Activated T-cell treated with anti-CD3 and anti-CD28 coated beads, Interleukin-2, amount 50 U/mL, for 24 hours (primary cell): Measurements from ENCODE around the gene RPRD1B.
"Not testable (repeated sequence)": the region's sequence is repeated elsewhere in the genome, so short reads cannot be mapped to it uniquely, and the experiment has no call there.

Source experiments
- DNase-seq: peaks from one replicate; pipeline ENCODE4 v3.0.0-alpha.2; 2020
- H3K27ac Mint-ChIP-seq: 2 replicates; pipeline ENCODE4 v1.8.0; 2020; ENCODE audit warnings: mild to moderate bottlenecking, mixed read lengths
- H3K27me3 Mint-ChIP-seq: 2 replicates; pipeline ENCODE4 v1.8.0; 2020; ENCODE audit warnings: mixed read lengths
- H3K36me3 Mint-ChIP-seq: 2 replicates; pipeline ENCODE4 v1.8.0; 2020; ENCODE audit warnings: low read depth, mixed read lengths
- H3K4me1 Mint-ChIP-seq: 2 replicates; pipeline ENCODE4 v1.8.0; 2020; ENCODE audit warnings: low read depth, mixed read lengths
- H3K4me3 Mint-ChIP-seq: 2 replicates; pipeline ENCODE4 v1.8.0; 2020; ENCODE audit warnings: mild to moderate bottlenecking, moderate library complexity, mixed read lengths
- H3K9me3 Mint-ChIP-seq: 2 replicates; pipeline ENCODE4 v1.8.0; 2020; ENCODE audit warnings: mixed read lengths

The RPRD1B gene

DNA sequence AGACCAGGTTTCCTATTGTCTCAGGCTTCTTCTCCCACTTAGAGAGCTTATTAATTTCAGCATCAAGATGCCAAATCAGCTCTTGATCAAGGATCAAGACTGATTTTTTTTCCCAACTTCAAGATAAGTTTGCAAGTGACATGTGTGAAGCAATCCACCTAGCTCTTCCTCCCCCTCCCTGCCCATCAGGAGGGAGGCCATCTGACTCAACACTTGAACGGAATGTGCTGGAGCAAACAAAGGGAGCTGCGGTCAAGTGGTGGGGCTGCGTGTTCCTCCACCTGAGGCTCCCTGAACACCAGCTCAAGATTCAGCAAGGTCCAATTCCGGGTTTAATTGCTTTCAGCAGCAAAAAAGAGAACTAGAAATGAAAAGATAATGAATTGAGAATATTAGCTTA is 39.0 kb upstream of the RPRD1B start:
- Mint-ChIP-seq H3K27ac (peak overlapping the region; percentile 48), H3K27me3 (no peaks in the 10 kb centered on the region), H3K4me1 (peaks cover 30% of the 10 kb centered on the region), H3K36me3 (peaks cover 98% of the 10 kb centered on the region), H3K4me3 (no peak overlapping the region), H3K9me3 (no peaks in the 10 kb centered on the region)
- DNase-seq: no peak

DNA sequence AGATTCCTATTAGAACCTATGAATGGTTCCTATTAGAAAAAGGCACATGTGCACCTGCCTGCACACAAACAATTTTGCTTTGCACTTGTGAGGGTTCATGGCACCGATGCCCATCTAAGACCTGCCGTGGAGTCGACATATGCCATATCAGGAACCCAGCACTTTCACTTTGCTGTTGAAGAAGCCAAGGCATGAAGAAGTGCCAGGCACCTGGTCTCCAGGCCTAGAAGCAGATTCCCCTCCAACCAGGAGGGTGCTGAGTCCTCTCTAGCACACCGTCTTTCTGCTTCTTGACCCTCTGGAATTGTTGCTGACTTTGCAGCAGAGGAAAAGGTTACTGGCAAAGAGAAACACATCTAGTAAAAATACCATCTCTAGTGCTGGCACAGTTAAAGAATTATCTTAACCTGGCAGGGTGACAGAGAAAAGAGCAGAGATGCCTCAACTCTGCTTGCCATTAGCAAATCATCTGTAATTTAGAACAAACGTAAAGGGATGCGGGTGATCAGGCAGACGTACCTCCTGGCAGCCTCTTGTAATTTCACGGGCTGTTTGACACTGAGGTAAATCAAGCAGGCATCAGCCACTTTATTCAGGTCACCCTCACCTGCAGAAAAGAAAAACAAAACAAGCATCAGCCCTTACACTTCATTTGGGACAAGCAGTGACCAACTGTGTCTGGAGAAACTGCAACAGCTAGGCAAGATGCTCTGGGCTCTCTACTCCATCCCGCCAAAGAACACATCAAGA is 37.5 kb upstream of the RPRD1B start:
- DNase-seq: no peak
- Mint-ChIP-seq H3K4me1 (peaks cover 26% of the 10 kb centered on the region), H3K4me3 (no peak overlapping the region), H3K27me3 (no peaks in the 10 kb centered on the region), H3K9me3 (no peaks in the 10 kb centered on the region), H3K36me3 (peaks cover 98% of the 10 kb centered on the region), H3K27ac (no peak overlapping the region)

DNA sequence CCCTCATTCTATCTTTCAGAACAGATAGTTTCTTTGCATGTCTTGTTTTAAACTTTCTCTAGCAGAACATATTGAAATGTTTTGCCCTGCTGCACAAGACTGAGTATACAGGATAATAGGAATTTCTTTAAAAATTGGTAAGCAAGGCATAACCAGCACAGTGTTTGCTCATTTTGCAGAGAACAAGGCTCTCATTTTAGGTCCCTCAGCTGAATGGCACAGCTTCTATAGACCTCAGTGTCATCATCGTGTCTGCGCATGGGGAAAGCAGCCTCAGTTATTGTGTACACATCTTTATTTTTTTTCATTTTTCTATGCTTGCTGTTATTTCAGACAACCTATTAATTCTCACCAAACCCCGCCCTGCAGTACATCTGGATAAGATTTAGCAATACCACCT is 36.0 kb upstream of the RPRD1B start:
- peaks cover 98% of the 10 kb centered on the region for H3K36me3 Mint-ChIP-seq
- no peak overlapping the region for H3K27ac Mint-ChIP-seq

DNA sequence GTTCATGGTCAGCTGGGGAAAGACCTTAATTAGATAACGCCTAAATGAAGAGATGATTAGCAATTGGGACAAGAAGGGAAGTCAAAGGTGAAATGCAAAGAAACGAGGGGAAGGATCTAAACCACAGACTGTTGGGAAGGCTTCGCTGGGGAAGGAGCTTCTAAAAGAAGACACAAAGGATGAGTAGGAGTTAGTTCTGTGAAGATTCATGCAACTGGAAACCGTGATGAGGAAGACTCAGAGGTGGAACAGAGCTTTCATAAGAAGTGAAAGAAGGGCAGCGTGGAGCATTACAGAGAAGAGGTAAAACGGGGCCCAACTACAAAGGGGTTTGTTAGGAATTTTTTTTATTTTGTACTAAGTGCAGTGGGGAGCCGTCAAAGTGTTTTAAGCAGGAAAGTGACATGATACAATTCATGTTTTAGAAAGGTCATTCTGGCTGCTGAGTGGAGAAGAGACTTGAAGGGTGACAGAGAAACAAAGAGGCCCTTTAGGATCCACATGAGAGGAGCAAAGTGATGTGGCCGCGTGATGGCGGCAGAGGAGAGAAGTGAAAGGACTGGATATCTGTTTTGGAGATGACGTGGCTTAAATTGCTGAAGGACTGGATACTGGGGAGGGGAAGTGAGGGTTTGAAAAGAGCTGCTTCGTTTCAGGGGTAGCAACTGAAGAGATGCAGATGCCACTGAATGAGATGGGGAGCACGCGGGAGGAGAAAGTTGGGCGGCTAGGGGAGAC is 33.9 kb upstream of the RPRD1B start:
- H3K27me3 Mint-ChIP-seq: no peaks in the 10 kb centered on the region
- H3K4me1 Mint-ChIP-seq: peaks cover 30% of the 10 kb centered on the region
- DNase-seq: no peak
- H3K9me3 Mint-ChIP-seq: no peaks in the 10 kb centered on the region
- peak overlapping the region; percentile 58 for H3K27ac Mint-ChIP-seq
- H3K36me3 Mint-ChIP-seq: peaks cover 100% of the 10 kb centered on the region
- no peak overlapping the region for H3K4me3 Mint-ChIP-seq

More for the DNA sequence above, 36.0 kb upstream of the RPRD1B start:
- Mint-ChIP-seq H3K4me1 (peaks cover 32% of the 10 kb centered on the region), H3K9me3 (no peaks in the 10 kb centered on the region), H3K4me3 (no peak overlapping the region), H3K27me3 (no peaks in the 10 kb centered on the region)
- DNase-seq: no peak

DNA sequence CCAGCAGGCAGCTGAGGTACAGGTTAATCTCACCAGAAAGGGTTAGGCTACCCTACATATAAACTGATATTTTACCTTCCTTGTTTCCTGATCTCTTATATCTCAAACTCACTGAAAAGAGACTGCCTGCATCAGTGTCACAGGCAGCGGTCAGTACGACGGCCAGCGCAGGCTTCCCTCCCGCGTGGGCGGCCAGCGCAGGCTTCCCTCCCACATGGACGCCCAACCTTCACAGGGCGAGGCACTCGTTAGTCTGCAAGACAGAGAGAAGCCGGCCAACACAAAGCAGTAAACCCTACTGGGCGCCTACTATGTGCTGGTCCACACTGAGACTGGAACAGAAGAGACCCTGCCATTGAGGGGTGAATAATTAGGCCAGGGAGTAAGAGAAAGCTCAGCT is 33.3 kb upstream of the RPRD1B start:
- no peak for DNase-seq
- no peaks in the 10 kb centered on the region for H3K27me3 Mint-ChIP-seq
- H3K27ac Mint-ChIP-seq: peak overlapping the region; percentile 58
- H3K4me1 Mint-ChIP-seq: peaks cover 33% of the 10 kb centered on the region
- no peaks in the 10 kb centered on the region for H3K9me3 Mint-ChIP-seq
- H3K36me3 Mint-ChIP-seq: peaks cover 100% of the 10 kb centered on the region
- no peak overlapping the region for H3K4me3 Mint-ChIP-seq

DNA sequence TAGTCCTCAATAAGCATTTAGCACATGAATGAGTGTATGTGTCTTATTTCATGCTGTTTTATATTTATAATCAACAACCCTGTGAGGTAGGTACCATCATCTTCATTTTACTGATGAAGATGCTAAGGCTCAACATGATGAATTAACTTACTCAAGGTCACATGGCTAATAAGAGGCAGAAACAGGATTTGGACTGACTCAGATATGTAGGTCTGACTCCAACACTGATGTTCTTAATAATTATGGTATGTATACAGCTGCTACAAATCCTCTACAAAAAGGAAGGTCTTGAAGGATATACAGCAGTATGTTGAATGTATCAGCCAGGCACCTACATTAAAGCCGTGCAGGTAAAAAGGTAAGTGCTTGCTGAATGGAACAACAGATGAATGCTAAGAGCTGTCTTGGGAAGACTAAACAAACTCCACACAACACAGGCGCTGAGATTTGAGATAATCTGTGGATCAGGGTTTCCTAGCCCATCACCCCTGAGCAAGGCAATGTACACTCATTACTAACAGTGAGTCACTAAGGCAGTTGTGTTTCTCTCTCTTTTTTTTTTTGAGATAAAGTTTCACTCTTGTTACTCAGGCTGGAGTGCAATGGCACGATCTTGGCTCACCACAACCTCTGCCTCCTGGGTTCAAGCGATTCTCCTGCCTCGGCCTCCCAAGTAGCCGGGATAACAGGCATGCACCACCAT is 32.2 kb upstream of the RPRD1B start:
- Mint-ChIP-seq H3K4me3 (no peak overlapping the region), H3K27ac (peak overlapping the region; percentile 72), H3K36me3 (peaks cover 98% of the 10 kb centered on the region)

DNA sequence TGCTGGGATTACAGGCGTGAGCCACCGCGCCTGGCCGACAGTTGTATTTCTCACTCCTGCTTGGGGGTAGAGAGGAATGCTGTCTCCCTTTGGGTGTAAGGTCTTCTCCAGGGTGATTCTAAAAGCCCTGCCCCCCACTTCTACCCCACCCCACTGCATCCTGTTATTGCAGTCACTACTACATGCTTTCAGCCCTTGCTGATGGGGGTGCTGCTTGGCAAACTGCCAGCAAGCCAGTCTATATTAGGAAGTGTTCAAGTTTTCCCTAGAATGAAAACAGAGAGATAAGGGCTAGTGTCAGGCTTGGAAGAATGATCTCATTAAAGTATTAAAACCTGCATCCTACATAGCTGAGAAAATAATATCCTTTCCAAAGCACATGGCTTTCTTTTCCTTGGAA is 31.6 kb upstream of the RPRD1B start:
- Mint-ChIP-seq H3K4me3 (no peak overlapping the region), H3K9me3 (no peaks in the 10 kb centered on the region), H3K27ac (peak overlapping the region; percentile 72), H3K27me3 (no peaks in the 10 kb centered on the region), H3K36me3 (peaks cover 98% of the 10 kb centered on the region), H3K4me1 (peaks cover 48% of the 10 kb centered on the region)
- DNase-seq: no peak

More for the DNA sequence above, 32.2 kb upstream of the RPRD1B start:
- no peak for DNase-seq
- peaks cover 42% of the 10 kb centered on the region for H3K4me1 Mint-ChIP-seq
- no peaks in the 10 kb centered on the region for H3K9me3 Mint-ChIP-seq
- no peaks in the 10 kb centered on the region for H3K27me3 Mint-ChIP-seq

DNA sequence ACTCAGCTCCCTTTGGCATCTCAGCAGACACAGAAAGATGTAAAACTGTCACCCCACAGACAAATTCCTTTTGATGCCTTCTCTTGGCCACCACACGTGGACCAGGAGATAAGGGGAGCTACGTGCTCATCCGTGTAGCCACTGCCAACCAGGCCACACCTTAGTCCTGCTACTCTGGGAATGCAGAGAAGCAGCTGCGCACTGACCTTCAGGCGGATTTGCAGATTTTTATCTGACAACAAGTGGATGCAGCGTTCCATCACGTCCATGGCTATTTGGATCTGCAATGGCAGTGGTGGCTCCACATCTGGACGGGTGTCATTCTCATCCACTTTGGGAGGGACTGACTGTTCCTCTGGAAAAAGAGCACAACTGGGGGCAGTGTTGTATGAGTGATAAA is 31.1 kb upstream of the RPRD1B start:
- Mint-ChIP-seq H3K27me3 (no peaks in the 10 kb centered on the region), H3K4me3 (no peak overlapping the region), H3K4me1 (peaks cover 48% of the 10 kb centered on the region), H3K27ac (peak overlapping the region; percentile 72), H3K36me3 (peaks cover 98% of the 10 kb centered on the region), H3K9me3 (no peaks in the 10 kb centered on the region)
- no peak for DNase-seq

DNA sequence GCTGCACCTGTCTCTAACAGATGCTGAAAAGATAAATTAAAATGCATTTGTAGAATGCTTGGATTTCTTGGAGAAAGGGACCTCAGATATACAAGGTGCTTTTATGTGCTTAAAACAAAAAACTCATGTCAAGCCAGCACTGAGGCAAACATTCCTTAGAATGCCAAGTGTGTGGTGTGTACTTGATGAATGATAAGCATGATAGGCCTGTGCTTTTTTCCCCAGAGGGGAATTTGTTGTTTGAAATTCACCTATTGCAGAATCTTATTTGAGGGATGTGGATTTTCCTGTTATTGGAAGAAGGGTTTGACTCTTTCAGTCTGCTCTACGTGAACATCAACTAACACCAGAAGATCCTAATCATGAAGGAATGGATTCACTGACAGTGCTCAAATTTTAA is 29.1 kb upstream of the RPRD1B start:
- no peaks in the 10 kb centered on the region for H3K27me3 Mint-ChIP-seq
- H3K27ac Mint-ChIP-seq: no peak overlapping the region
- H3K4me3 Mint-ChIP-seq: no peak overlapping the region
- peaks cover 98% of the 10 kb centered on the region for H3K36me3 Mint-ChIP-seq
- H3K9me3 Mint-ChIP-seq: no peaks in the 10 kb centered on the region
- no peak for DNase-seq
- peaks cover 55% of the 10 kb centered on the region for H3K4me1 Mint-ChIP-seq

DNA sequence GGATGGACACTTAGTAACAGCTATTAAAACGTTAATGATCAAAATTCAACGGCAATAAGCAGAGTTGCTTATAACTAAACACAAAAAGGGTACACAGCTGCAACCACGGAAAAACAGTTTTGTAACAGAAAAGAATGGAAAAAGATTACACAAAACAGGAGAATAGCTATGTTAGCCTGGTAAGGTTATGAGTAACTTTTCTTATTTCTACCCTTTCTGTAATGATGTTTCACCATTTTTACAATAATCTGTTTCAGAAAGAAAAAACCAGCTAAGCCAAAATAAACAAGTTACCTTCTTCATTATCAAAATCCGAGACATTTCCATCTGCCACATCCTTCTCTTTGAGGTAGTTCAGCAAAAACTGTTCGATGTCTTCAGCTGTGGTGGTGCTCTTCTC is 27.6 kb upstream of the RPRD1B start:
- Mint-ChIP-seq H3K4me1 (peaks cover 47% of the 10 kb centered on the region), H3K27ac (peak overlapping the region; percentile 70), H3K27me3 (no peaks in the 10 kb centered on the region), H3K4me3 (no peak overlapping the region), H3K36me3 (peaks cover 95% of the 10 kb centered on the region), H3K9me3 (no peaks in the 10 kb centered on the region)
- DNase-seq: no peak

DNA sequence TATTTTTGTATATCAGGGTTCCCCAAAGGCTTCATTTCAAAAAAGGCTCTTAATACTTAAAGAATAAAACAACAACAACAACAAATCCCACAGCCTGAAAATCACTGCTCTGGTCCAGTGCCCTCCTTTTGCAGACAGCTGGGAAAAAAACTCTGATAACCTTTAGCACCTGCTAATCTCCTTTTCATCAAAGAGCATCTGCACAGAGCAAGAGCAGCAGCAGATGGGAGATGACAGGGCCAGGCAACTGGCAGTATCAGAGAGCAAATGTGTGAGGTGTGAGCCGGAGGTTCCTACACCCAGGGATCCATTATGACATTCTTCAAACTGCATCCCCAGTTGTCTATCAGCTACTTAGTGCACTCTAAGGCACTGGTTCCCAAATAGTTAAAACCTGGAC is 26.0 kb upstream of the RPRD1B start:
- H3K36me3 Mint-ChIP-seq: peaks cover 93% of the 10 kb centered on the region
- H3K4me3 Mint-ChIP-seq: no peak overlapping the region
- DNase-seq: no peak
- peaks cover 31% of the 10 kb centered on the region for H3K4me1 Mint-ChIP-seq
- H3K9me3 Mint-ChIP-seq: no peaks in the 10 kb centered on the region
- no peaks in the 10 kb centered on the region for H3K27me3 Mint-ChIP-seq
- peak overlapping the region; percentile 20 for H3K27ac Mint-ChIP-seq

DNA sequence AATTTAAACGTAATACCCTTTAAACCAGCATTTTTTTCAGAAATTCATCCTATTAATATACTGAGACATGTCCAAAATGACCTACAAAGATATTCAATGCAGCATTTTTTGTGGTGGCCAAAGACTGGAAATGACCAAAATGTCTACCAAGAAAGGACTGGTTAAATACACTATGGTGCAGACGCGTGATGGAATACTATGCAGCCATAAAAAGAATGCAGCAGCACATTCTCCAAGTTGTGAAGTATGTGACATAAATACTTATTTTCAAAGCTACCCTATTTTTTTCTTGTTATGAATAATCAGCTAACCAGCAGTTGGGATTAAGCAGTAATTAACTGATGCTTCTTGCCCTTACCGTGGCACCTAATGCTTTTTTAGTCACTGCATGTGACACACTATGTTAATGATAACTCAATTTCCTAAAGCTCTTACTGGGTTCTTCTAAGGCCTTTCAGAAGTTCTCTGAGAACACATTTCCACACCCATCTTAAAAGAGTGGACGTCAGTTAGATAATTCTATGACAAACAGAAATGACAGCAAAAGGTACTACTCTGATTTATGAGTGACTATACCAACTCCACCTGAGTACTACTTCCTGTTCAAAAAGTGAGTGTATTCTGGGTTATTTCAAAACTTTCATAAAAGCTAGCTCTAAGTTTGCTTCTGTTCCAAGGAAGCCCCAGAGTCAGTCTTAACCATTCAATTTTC is 25.2 kb upstream of the RPRD1B start:
- Mint-ChIP-seq H3K9me3 (no peaks in the 10 kb centered on the region), H3K36me3 (peaks cover 93% of the 10 kb centered on the region), H3K4me1 (peaks cover 30% of the 10 kb centered on the region), H3K27ac (no peak overlapping the region), H3K4me3 (no peak overlapping the region), H3K27me3 (no peaks in the 10 kb centered on the region)
- DNase-seq: no peak

DNA sequence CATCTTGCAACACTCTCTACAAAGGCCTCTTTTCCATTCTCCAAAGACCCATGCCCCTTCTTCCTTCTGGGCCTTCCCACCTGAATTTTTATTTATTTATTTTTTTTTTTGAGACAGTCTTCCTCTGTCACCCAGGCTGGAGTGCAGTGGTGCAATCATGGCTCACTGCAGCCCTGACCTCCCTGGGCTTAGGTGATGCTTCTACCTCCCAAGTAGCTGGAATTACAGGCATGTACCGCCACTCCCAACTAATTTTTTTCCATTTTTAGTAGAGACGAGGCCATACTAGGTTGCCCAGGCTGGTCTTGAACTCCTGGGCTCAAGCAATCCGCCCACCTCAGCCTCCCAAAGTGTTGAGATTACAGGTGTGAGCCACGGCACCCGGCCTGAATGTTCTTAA is 24.1 kb upstream of the RPRD1B start:
- not testable (repeated sequence) for DNase-seq, H3K9me3 Mint-ChIP-seq, H3K4me3 Mint-ChIP-seq, H3K27me3 Mint-ChIP-seq, H3K27ac Mint-ChIP-seq
- peaks cover 93% of the 10 kb centered on the region for H3K36me3 Mint-ChIP-seq
- peaks cover 30% of the 10 kb centered on the region for H3K4me1 Mint-ChIP-seq

DNA sequence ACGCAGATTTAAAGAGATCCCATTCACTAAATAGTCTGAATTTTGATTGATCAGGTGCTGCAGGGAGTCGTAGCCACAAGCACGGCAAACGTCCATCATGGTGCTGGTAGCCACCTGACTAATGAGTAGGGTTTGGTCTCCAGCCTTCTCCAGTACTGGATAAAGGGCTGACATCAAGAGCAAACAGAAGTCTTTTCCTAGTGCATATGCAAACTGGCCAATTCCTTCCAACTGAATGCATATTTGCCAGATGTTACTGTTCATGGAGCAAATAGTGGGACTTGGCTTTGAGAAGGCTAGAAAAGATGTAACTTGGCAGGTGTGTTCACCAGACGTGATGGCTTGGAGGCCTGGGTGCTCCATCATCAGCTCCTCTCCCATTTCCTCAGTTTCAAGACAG is 21.9 kb upstream of the RPRD1B start:
- Mint-ChIP-seq H3K4me3 (no peak overlapping the region), H3K9me3 (no peaks in the 10 kb centered on the region), H3K4me1 (peaks cover 16% of the 10 kb centered on the region), H3K27ac (no peak overlapping the region), H3K27me3 (no peaks in the 10 kb centered on the region), H3K36me3 (peaks cover 94% of the 10 kb centered on the region)
- DNase-seq: no peak
